Neural progenitor cell (in vitro differentiated cells): ENCODE data around the gene PARPBP. TPM values are rescaled to one million over a fixed set of nuclear protein-coding genes. Genes with fewer than 3 reads are reported as not detected.
"Not testable (repeated sequence)": the region's sequence is repeated elsewhere in the genome, so short reads cannot be mapped to it uniquely, and the experiment has no call there.

ENCODE experiments used
- DNase-seq: peaks from one replicate; pipeline ENCODE4 v3.0.0-alpha.2; 2016; ENCODE audit warnings: low spot score
- H2AFZ ChIP-seq: fragments of 200-600 bp; sonication (generic); replicated peaks from 2 replicates; pipeline ENCODE4 v1.6.1; 2016; ENCODE audit warnings: antibody characterized with exemption
- H3F3A ChIP-seq: fragments of 200-600 bp; sonication (generic); 2 replicates; pipeline ENCODE4 v1.6.1; 2016; ENCODE audit warnings: antibody characterized with exemption, low read depth
- H3K27ac ChIP-seq: fragments of 200-600 bp; sonication (generic); 2 replicates; pipeline ENCODE4 v1.5.1; 2016; ENCODE audit warnings: mild to moderate bottlenecking
- H3K27me3 ChIP-seq: fragments of 200-600 bp; sonication (generic); 2 replicates; pipeline ENCODE4 v1.6.1; 2016; ENCODE audit warnings: mild to moderate bottlenecking, moderate library complexity
- H3K36me3 ChIP-seq: fragments of 200-600 bp; sonication (generic); 2 replicates; pipeline ENCODE4 v1.5.1; 2016
- H3K4me1 ChIP-seq: fragments of 200-600 bp; sonication (generic); 2 replicates; pipeline ENCODE4 v1.6.1; 2016; ENCODE audit warnings: mixed run types
- H3K4me2 ChIP-seq: fragments of 200-600 bp; sonication (generic); 2 replicates; pipeline ENCODE4 v1.6.1; 2016
- H3K4me3 ChIP-seq: fragments of 200-600 bp; sonication (generic); 2 replicates; pipeline ENCODE4 v1.5.1; 2016
- H3K79me2 ChIP-seq: fragments of 200-600 bp; sonication (generic); 2 replicates; pipeline ENCODE4 v1.6.1; 2016; ENCODE audit warnings: low read depth
- H3K9ac ChIP-seq: fragments of 200-600 bp; sonication (generic); 2 replicates; pipeline ENCODE4 v1.6.1; 2016
- H3K9me3 ChIP-seq: fragments of 200-600 bp; sonication (generic); 2 replicates; pipeline ENCODE4 v1.5.1; 2016; ENCODE audit warnings: low read depth
- H4K20me1 ChIP-seq: fragments of 200-600 bp; sonication (generic); 2 replicates; pipeline ENCODE4 v1.6.1; 2016; ENCODE audit warnings: low read depth
- H3K27ac Mint-ChIP-seq: 3 replicates; pipeline ENCODE4 v1.8.0; 2021; ENCODE audit warnings: mixed read lengths
- H3K27me3 Mint-ChIP-seq: 2 replicates; pipeline ENCODE4 v1.8.0; 2022; ENCODE audit warnings: low read depth, mild to moderate bottlenecking, inconsistent platforms, moderate library complexity, mixed read lengths; ENCODE audit not compliant: insufficient read depth
- H3K36me3 Mint-ChIP-seq: 3 replicates; pipeline ENCODE4 v1.8.0; 2021; ENCODE audit warnings: mixed read lengths
- H3K4me1 Mint-ChIP-seq: 3 replicates; pipeline ENCODE4 v1.8.0; 2021; ENCODE audit warnings: mixed read lengths
- H3K4me3 Mint-ChIP-seq: 3 replicates; pipeline ENCODE4 v1.8.0; 2021; ENCODE audit warnings: mild to moderate bottlenecking, moderate library complexity, mixed read lengths
- H3K9me3 Mint-ChIP-seq: 3 replicates; pipeline ENCODE4 v1.8.0; 2020; ENCODE audit warnings: mixed read lengths
- CTCF ChIP-seq: fragments of 200-600 bp; sonication (generic); IDR thresholded peaks from 2 replicates; pipeline ENCODE4 v1.5.1; 2017; ENCODE audit warnings: antibody characterized with exemption, mild to moderate bottlenecking
- EZH2 ChIP-seq: fragments of 200-600 bp; sonication (generic); IDR thresholded peaks from 2 replicates; pipeline ENCODE4 v1.6.1; 2017; ENCODE audit warnings: antibody characterized with exemption, mild to moderate bottlenecking, moderate library complexity
- EZH2phosphoT487 ChIP-seq: fragments of 200-600 bp; sonication (generic); IDR thresholded peaks from 2 replicates; pipeline ENCODE4 v1.6.1; 2017; ENCODE audit warnings: antibody characterized with exemption
- total RNA-seq: library from RNA; depleted of rRNA; stranded (reverse); fragments of >200 nt; gene quantifications from 2 replicates; pipeline ENCODE4 v1.2.3, GENCODE V29; 2015; ENCODE audit warnings: low replicate concordance

The PARPBP gene
- 53.1 and 79.8 TPM in 2 replicates for total RNA-seq

GRCh38 chr12:102119674-102120563 lies at the start of gene PARPBP, which contains the start of gene NUP37:
PARPBP (plus strand) TSS chr12:102120183; CDS start chr12:102123889, 3,706 bp downstream.
NUP37 (minus strand) TSS chr12:102120114; CDS start chr12:102118518, 1,596 bp downstream.
- Mint-ChIP-seq H3K36me3 (peaks cover 4% of the 10 kb centered on the region), H3K9me3 (no peaks in the 10 kb centered on the region), H3K27me3 (peaks cover 3% of the 10 kb centered on the region), H3K4me1 (peaks cover 17% of the 10 kb centered on the region), H3K27ac (peak within 1 kb of the TSS; percentile 85), H3K4me3 (peak within 1 kb of the TSS; percentile 90)
- Histone ChIP-seq H3K4me3 (peak within 1 kb of the TSS; percentile 79), H3K36me3 (peaks cover 11% of the 10 kb centered on the region), H4K20me1 (no peaks in the 10 kb centered on the region), H3K4me1 (peaks cover 4% of the 10 kb centered on the region), H3K9me3 (no peaks in the 10 kb centered on the region), H2AFZ (peak within 1 kb of the TSS; percentile 97), H3K79me2 (peaks cover 62% of the 10 kb centered on the region), H3K27me3 (no peaks in the 10 kb centered on the region), H3K27ac (peak within 1 kb of the TSS; percentile 57), H3K9ac (peak within 1 kb of the TSS; percentile 90), H3F3A (peaks cover 5% of the 10 kb centered on the region), H3K4me2 (peak within 1 kb of the TSS; percentile 90)
- TF ChIP-seq CTCF (peak; percentile 8), EZH2 (no peak)
- DNase-seq: peak; percentile 95

GRCh38 chr12:102072092-102072491 lies 47.9 kb upstream of the PARPBP start:
- not testable (repeated sequence) for H3K9ac ChIP-seq, H3K4me3 ChIP-seq, H3K27ac ChIP-seq, H3K9me3 Mint-ChIP-seq, H3K4me1 ChIP-seq, H4K20me1 ChIP-seq, H3K36me3 Mint-ChIP-seq, H3K36me3 ChIP-seq, H3K4me2 ChIP-seq, H3K9me3 ChIP-seq, H3K27me3 ChIP-seq, DNase-seq, H3K27me3 Mint-ChIP-seq, H3K4me1 Mint-ChIP-seq, H3K27ac Mint-ChIP-seq, H2AFZ ChIP-seq, H3F3A ChIP-seq, H3K4me3 Mint-ChIP-seq, H3K79me2 ChIP-seq

GRCh38 chr12:102080842-102081241 lies 39.1 kb upstream of the PARPBP start:
- H3K27me3 Mint-ChIP-seq: no peaks in the 10 kb centered on the region
- Histone ChIP-seq H3F3A (no peaks in the 10 kb centered on the region), H3K27me3 (no peaks in the 10 kb centered on the region), H4K20me1 (no peaks in the 10 kb centered on the region), H3K4me2 (no peak overlapping the region), H3K4me1 (no peaks in the 10 kb centered on the region), H3K9me3 (no peaks in the 10 kb centered on the region), H3K4me3 (no peak overlapping the region), H3K36me3 (peaks cover 3% of the 10 kb centered on the region), H3K9ac (no peak overlapping the region), H3K27ac (no peak overlapping the region), H2AFZ (no peak overlapping the region), H3K79me2 (no peaks in the 10 kb centered on the region)
- peaks cover 10% of the 10 kb centered on the region for H3K36me3 Mint-ChIP-seq
- no peaks in the 10 kb centered on the region for H3K9me3 Mint-ChIP-seq
- H3K27ac Mint-ChIP-seq: no peak overlapping the region
- TF ChIP-seq CTCF (no peak), EZH2 (no peak), EZH2phosphoT487 (no peak)
- H3K4me1 Mint-ChIP-seq: no peaks in the 10 kb centered on the region
- no peak for DNase-seq
- no peak overlapping the region for H3K4me3 Mint-ChIP-seq

- not testable (repeated sequence) for DNase-seq, H3K4me1 Mint-ChIP-seq
- peaks cover 10% of the 10 kb centered on the region for H3K36me3 Mint-ChIP-seq
Measured at GRCh38 chr12:102089228-102089835, 30.7 kb upstream of the PARPBP start.

More at GRCh38 chr12:102089228-102089835, 30.7 kb upstream of the PARPBP start:
- not testable (repeated sequence) for H3K9ac ChIP-seq, H4K20me1 ChIP-seq, H3K27me3 Mint-ChIP-seq, H3K79me2 ChIP-seq, H3K4me2 ChIP-seq, H3K27ac ChIP-seq, H3K9me3 Mint-ChIP-seq, H2AFZ ChIP-seq, H3K9me3 ChIP-seq, H3F3A ChIP-seq, H3K4me3 Mint-ChIP-seq, H3K27ac Mint-ChIP-seq, H3K27me3 ChIP-seq, H3K4me1 ChIP-seq, H3K4me3 ChIP-seq
- H3K36me3 ChIP-seq: peaks cover 11% of the 10 kb centered on the region
